HepG2 (cell line): ENCODE results near the gene CTDSP1. TPM values are rescaled to one million over a fixed set of nuclear protein-coding genes. Genes with fewer than 3 reads are reported as not detected.

ENCODE experiments used
- BCL3 ChIP-seq: sonication (generic); formaldehyde crosslinking; IDR thresholded peaks from 2 replicates; pipeline ENCODE4 v1.5.1; 2020; ENCODE audit warnings: mild to moderate bottlenecking, missing genetic modification reagents, moderate library complexity
- CREM ChIP-seq, 2 experiments: sonication (generic) in 1 of 2; formaldehyde crosslinking in 1 of 2; IDR thresholded peaks; 2 replicates each; pipeline versions ENCODE4 v1.4.0 to v1.6.1; 2016 to 2020; ENCODE audit warnings: antibody characterized with exemption in 1 of 2, mild to moderate bottlenecking in 1 of 2, missing genetic modification reagents in 1 of 2
- FOXA1 ChIP-seq, 2 experiments: fragments of 450-650 bp in 1 of 2; sonication (generic) in 1 of 2; formaldehyde crosslinking in 1 of 2; IDR thresholded peaks; 2 replicates each; pipeline versions ENCODE4 v1.4.0 to v1.6.1; 2016 to 2020; ENCODE audit warnings: missing genetic modification reagents in 1 of 2
- KIAA2018 ChIP-seq: sonication (generic); formaldehyde crosslinking; IDR thresholded peaks from 2 replicates; pipeline ENCODE4 v1.5.0; 2020; ENCODE audit warnings: mild to moderate bottlenecking, missing genetic modification reagents, borderline replicate concordance
- MTF2 ChIP-seq: sonication (generic); formaldehyde crosslinking; IDR thresholded peaks from 2 replicates; pipeline ENCODE4 v1.5.0; 2020; ENCODE audit warnings: missing genetic modification reagents, borderline replicate concordance
- SATB2 ChIP-seq: sonication (generic); formaldehyde crosslinking; IDR thresholded peaks from 2 replicates; pipeline ENCODE4 v1.5.0; 2020; ENCODE audit warnings: missing genetic modification reagents
- SMARCC2 ChIP-seq: fragments of 450-650 bp; IDR thresholded peaks from 2 replicates; pipeline ENCODE4 v1.6.1; 2017; ENCODE audit warnings: antibody characterized with exemption, mild to moderate bottlenecking
- SMYD3 ChIP-seq: sonication (generic); formaldehyde crosslinking; IDR thresholded peaks from 2 replicates; pipeline ENCODE4 v1.8.1; 2023; ENCODE audit warnings: mild to moderate bottlenecking, missing genetic modification reagents
- ZFX ChIP-seq: sonication (generic); formaldehyde crosslinking; IDR thresholded peaks from 2 replicates; pipeline ENCODE4 v1.4.0; 2020; ENCODE audit warnings: mild to moderate bottlenecking, low read depth, missing genetic modification reagents, moderate library complexity
- ZNF276 ChIP-seq: sonication (generic); formaldehyde crosslinking; IDR thresholded peaks from 2 replicates; pipeline ENCODE4 v1.4.0; 2020; ENCODE audit warnings: mild to moderate bottlenecking, low read depth, missing genetic modification reagents
- ZNF839 ChIP-seq: sonication (generic); formaldehyde crosslinking; IDR thresholded peaks from 2 replicates; pipeline ENCODE4 v1.4.0; 2020; ENCODE audit warnings: missing genetic modification reagents, mild to moderate bottlenecking, borderline replicate concordance
- polyA plus RNA-seq, 8 experiments: library from polyadenylated mRNA; depleted of rRNA in 3 of 8; stranded (reverse) in 7 of 8; unstranded in 1 of 8; fragments of >200 nt; fragmentation: Illumina TruSeq in 4 of 8; extraction: Trizol in 4 of 8; gene quantifications; 2 replicates each; pipeline versions ENCODE4 v1.2.1 to v1.2.3, GENCODE V29; 2011 to 2016; ENCODE audit warnings: low read depth in 4 of 8, missing spikeins in 1 of 8, mixed read lengths in 1 of 8; ENCODE audit not compliant: insufficient read depth in 1 of 8
- total RNA-seq, 5 experiments: library from RNA; depleted of rRNA; stranded (reverse); fragments of >200 nt; fragmentation: Illumina TruSeq; extraction: Trizol; gene quantifications; 2 replicates each; pipeline ENCODE4 v1.2.3, GENCODE V29; 2016; ENCODE audit warnings: low read depth in 1 of 5
- TF ChIP-seq, protein P1 (sequence below): sonication (generic); formaldehyde crosslinking; IDR thresholded peaks from 2 replicates; pipeline ENCODE4 v1.4.0; 2020; ENCODE audit warnings: mild to moderate bottlenecking, missing genetic modification reagents

Gene CTDSP1
- total and polyA plus RNA-seq, 2 of the 13 experiments (the other 11 are each of a cell fraction or from before 2014, with no cell fraction given): 91.0 to 268 TPM

DNA sequence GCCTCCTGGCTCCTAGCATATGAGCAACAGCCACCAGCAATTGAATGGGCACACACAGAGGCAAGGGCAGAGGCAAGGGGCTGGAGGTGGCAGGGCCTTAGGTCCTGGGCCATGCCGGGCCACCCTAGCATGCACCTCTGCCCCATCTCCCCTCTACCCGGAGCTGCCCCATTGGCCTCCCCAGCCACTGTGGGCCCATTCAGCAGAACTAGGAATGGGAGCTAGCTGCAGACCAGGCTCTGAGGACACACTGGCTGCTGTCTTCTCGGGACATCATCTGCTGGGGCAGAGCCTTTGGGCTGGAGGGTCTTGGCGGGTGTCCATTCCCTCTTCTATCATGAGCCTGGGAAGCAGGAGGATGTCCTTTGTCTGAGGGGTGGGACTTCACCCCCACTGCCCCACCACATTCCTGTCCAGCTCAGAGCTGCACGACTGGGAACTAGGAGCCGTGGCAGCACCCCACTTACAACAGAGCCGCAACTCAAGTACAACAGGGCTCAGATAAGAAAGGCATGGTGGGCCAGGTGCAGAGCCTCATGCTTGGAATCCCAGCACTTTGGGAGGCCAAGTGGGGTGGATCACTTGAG, 20.1 kb downstream of the CTDSP1 start (continued):
- 0 out of 2 replicates have a peak, but pooled peaks have one; percentile 25 for TF ChIP-seq KIAA2018 (CRISPR knock-in tag)
- no peak for TF ChIP-seq SMARCC2
- TF ChIP-seq ZFX (CRISPR knock-in tag): peak; percentile 33; the same call in 1 of the 2 replicates
- TF ChIP-seq MTF2 (CRISPR knock-in tag): no peak
- TF ChIP-seq ZNF276 (CRISPR knock-in tag): 0 out of 2 replicates have a peak, but pooled peaks have one; percentile 16
- TF ChIP-seq BCL3 (CRISPR knock-in tag): no peak
- TF ChIP-seq SATB2 (CRISPR knock-in tag): no peak
- no peak for TF ChIP-seq CREM (IDR thresholded peaks at IDR 0.05)
- TF ChIP-seq CREM (CRISPR knock-in tag; IDR thresholded peaks at IDR 0.05): no peak
- no peak for TF ChIP-seq FOXA1 (IDR thresholded peaks at IDR 0.05)
- no peak for TF ChIP-seq FOXA1 (CRISPR knock-in tag; IDR thresholded peaks at IDR 0.05)
- 0 out of 2 replicates have a peak, but pooled peaks have one; percentile 43 for TF ChIP-seq ZNF839 (CRISPR knock-in tag)
- TF ChIP-seq, protein P1, sequence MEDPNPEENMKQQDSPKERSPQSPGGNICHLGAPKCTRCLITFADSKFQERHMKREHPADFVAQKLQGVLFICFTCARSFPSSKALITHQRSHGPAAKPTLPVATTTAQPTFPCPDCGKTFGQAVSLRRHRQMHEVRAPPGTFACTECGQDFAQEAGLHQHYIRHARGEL: peak; percentile 88
- no peak for TF ChIP-seq SMYD3 (CRISPR knock-in tag)
